NCI-H146 treated with DMSO at 0.1 percent for 48 hours (cell line): ENCODE results near the gene TYW3.
A peak's percentile ranks its signal among the peaks of the same experiment; 100 is the strongest.

ENCODE experiments used
- DNase-seq: peaks from one replicate; lab custom pipeline; 2025; ENCODE audit not compliant: unreplicated experiment; lab: John Stamatoyannopoulos, UW

The TYW3 gene

GRCh38 chr1:74732960-74733603, at the start of gene TYW3, which contains the start of gene CRYZ:
TSS of gene TYW3 (plus strand) at chr1:74733152. CDS start at chr1:74733245, 93 bp downstream.
TSS of gene CRYZ (minus strand) at chr1:74733050. CDS start at chr1:74724821, 8,229 bp downstream.
- DNase-seq: peak; percentile 91

DNA sequence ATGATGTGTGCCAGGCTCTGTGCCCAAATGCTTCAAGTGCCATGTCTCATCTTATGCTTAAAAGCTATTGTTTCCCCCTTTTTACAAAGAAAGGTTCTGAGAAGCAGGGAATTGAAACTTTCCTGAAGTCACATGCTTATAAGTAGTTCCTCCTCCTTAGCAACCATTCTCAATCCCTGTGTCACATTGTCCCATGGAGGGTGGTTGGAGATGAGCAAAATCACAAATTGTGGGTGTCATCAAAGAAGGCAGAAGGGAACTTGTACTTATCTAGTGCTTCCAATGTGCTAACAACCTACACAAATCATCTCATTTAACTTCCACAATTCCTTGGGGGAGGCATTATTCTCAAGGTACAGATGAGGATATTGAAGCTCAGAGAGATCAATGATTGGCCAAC, 49.3 kb upstream of the TYW3 start:
- DNase-seq: no peak

DNA sequence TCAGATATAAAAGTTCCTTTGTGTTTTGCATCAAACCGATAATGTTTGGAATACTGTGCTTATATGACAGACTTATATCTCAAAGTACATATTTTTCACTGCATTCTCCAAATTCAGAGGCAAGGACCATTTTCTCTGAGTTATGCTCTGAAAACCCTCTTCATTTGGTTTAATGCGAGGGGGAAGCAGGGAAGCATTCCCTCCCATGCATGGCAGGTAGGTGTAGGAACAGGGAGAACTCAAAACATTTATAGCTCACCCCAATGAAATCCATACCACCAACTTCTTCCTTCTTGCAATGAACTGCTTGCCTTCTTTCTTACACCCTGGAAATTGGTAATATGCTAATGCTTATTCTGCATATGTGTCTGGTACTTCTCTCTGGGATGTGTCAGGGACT, 48.7 kb upstream of the TYW3 start:
- no peak for DNase-seq

GRCh38 chr1:74686928-74687327, 46.0 kb upstream of the TYW3 start:
- DNase-seq: no peak

DNA sequence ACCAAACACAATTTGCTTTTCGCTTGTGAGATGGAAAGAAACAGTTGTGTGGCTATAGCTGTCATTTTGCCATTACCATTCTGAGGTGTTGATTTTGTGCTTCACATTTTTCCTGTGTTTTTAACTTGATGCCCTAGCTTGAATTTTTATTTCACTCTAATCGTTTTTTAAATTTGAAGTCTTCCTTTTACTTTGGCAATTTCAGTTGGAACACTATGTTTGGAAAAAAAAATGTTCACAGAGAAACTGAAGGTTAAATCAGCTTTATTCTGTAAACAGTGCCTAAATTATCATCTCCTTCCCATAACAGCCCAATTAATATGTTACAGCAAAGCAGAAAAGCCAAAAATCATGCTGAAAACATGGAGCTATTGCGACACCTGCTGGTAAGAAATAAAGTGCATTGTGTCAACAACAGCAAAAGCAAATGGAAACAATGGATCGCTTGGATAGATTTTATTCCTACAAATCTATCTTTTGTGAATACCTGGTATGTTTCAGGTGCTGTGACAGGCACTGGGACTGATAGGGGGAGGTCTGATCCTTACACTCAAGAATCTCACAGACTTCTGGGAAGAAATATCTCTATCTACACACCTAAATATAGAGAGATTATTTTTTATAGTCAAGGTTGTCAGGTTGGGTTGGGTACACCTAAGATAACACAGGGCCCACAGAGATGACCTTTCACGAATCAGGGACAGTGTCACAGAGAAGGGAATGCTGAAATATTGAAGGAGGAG, 43.2 kb upstream of the TYW3 start:
- peak; percentile 72 for DNase-seq

DNA sequence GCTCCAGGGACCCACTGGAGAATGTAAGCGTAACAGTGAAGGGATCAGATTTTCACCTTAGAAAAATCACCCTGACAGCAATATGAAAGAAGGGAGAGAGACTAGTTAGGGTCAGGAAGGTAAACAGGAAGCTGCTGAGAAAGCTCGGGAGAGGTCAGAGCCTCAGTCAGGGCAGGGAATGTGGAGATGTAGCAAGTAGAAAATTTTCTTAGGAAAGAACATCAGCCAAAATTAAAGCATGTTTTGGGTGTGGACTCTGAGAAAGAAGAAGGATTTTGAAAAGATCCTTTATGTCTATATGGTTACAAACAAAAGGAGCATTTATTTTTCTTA, 42.6 kb upstream of the TYW3 start:
- peak; percentile 62 for DNase-seq

DNA sequence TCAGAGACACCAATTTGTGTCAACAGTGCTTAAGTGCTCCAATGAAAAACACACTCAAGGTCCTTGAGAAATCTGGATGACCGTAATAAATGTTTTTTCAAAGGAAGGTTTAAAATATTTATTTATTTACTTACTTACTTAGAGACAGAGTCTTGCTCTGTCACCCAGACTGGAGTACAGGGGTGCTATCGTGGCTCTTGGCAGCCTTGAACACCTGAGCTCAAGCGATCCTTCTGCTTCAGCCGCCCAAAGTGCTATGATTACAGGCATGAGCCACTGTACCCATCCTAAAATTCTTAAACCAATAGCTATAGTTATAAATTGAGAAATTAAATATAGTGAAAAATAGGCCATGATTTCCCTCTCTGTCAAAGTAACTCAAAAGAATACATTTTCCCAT, 42.0 kb upstream of the TYW3 start:
- no peak for DNase-seq

GRCh38 chr1:74693473-74693872, 39.5 kb upstream of the TYW3 start:
- DNase-seq: no peak

- no peak for DNase-seq
These were observed 35.1 kb upstream of the TYW3 start for GRCh38 chr1:74697832-74698231.

DNA sequence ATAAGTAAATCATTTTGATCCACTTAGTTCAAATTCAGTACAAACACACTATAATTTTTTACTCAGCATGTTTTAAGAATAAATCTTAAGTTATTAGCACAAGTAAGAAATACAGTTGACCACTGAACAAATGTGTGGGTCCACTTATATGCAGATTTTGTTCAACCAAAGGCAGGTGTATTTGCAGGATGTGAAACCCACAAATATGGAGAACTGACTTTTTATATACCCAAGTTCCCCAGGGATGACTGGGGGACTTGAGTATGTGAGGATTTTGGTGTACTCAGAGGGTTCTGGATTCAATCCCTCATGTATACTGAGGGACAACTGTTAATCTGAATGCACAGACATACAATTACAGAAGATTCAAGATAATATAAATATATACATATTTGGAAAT, 33.6 kb upstream of the TYW3 start:
- no peak for DNase-seq

DNA sequence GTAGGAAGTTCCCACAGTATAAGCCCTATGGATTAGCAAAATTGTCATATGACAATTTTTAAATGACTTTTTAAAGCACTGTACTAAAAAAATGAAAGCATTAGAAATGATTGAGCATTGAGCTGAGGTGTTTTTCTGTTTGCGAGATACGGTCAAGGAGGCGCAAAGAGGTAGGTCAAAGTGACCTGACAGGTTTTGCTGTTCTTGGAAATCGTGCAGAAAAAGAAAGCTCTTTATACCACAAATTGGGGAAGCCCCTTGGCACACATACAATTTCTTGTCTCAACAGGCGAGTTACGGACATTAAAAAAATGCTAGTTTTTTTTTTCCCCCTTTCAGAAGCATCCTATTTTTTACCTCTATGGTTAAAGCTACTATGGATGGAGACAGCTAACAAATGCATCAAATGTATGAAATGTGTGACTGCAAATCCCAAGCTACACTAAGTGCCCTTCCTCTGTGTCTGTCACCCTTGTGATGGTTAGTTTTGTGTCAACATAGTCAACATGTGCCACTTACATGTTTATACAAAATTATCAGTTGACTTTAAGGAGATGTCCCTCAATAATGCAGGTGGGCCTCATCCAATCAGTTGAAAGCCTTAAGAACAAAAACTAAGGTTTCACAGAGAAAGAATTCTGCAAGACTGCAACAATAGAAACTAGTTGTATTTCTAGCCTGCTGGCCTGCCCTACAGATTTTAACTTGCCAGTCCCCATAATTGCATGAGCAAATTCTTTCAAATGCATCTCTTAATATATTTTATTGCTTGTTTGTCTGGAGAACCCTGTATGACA, 29.4 kb upstream of the TYW3 start:
- DNase-seq: no peak

DNA sequence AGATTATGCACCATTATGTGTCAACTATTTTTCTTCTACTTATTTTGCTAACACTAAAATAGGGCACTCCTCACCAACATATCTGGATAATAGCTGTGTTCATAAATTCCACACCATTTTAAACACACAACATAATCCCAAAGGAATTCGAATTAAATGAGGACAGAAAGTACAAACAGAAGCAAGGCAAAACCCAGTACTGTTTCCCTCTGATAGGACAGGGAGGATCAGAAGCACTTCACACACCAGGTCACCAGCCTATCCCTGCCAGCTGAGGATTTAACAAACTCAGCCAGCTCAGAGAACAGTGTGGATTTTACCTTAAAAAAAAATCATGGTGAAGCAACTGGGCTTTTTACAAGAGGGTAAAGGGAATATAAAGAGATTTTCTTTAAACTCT, 20.1 kb upstream of the TYW3 start:
- DNase-seq: no peak

DNA sequence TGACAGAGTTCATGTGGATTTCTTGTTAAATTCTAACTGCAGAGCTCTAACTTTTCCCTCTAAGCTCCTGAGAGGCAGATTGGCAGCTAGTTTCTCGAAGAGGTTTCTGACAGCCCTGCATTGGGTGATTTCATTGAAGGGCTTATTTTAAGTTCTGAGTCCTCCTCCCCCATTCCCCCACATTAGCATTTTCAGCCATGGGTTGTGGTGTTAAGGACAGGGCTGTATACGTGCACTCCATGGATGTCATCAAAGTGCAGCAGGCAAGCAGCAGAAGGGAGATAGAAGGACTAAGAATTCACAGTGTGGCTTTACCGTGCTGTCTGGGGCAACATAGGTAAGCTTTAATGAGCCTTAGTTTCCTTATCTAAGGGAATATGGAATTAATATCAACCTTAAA, 19.1 kb upstream of the TYW3 start:
- no peak for DNase-seq

DNA sequence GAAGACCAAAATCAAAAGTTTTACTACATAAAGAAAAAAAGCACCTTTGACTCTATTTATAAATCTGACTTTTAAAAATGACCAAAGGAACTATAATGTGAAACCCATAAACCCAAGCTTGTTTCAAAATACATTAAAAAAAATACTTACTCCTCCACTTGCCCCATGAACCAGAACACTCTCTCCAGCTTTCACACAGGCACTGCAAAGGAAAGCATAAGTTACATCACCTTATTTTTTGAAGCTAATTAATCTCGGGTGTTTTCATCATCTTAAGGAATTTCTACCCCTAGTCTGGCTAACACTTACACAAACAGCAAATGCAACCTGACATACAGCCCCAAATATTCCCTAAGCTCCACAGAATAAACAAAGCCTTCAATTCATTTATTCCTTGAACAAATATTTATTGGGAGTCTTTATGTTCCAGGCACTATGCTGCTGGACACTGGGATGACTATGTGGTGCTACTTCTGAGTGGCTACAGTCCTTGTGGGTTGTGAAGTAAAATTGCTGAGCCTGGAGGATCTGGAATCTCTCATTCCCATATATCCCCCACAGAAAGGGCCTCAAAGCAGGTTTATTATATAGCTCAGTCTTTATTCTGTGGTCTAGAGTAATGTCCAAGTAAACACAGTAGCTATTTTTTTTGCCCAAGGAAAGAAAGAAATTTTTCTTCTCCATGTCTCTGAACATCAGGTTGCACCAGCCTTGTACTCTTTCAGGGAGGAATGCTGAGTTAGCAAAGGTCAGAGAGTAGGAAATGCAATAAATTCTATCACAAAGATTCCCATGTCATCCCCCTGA, 18.3 kb upstream of the TYW3 start:
- DNase-seq: no peak

DNA sequence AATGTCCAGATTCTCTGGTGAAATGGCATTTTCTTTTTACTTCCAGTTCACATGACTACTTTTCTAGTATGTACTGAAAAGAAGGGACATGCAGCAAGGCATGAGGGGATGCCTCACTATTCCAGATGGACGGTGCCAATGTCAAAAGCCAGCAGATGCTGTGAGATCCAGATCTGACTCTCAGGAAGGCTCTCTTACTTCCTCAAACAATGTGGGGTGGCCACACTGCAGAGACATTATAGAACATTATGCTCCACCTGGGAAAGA, 17.8 kb upstream of the TYW3 start:
- no peak for DNase-seq

GRCh38 chr1:74715806-74716205, 17.1 kb upstream of the TYW3 start:
- DNase-seq: no peak

- DNase-seq: no peak
These were observed 16.1 kb upstream of the TYW3 start for GRCh38 chr1:74716822-74717221.

GRCh38 chr1:74717626-74718025, 15.3 kb upstream of the TYW3 start:
- no peak for DNase-seq

- DNase-seq: no peak
These were observed 6.9 kb upstream of the TYW3 start for GRCh38 chr1:74726063-74726462.

DNA sequence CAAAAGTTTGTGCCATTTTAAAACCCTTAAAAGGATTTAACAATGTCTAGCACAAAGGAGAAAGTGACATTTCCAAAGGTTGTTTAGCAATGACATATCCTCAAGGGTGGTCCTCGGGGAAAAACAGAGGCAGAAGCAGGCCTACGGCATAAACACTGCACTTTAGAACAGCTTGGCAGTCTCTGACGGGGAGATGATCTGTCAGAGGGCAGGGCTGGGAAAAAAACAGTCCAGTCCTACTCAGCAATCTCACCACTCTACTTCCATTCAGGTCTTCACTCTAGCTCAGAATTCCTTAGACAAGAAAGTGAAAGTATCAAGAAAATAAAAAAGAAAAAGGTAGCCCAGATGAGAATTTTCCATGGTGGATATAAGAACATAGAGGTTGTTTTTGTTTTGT, 4.2 kb upstream of the TYW3 start:
- no peak for DNase-seq

DNA sequence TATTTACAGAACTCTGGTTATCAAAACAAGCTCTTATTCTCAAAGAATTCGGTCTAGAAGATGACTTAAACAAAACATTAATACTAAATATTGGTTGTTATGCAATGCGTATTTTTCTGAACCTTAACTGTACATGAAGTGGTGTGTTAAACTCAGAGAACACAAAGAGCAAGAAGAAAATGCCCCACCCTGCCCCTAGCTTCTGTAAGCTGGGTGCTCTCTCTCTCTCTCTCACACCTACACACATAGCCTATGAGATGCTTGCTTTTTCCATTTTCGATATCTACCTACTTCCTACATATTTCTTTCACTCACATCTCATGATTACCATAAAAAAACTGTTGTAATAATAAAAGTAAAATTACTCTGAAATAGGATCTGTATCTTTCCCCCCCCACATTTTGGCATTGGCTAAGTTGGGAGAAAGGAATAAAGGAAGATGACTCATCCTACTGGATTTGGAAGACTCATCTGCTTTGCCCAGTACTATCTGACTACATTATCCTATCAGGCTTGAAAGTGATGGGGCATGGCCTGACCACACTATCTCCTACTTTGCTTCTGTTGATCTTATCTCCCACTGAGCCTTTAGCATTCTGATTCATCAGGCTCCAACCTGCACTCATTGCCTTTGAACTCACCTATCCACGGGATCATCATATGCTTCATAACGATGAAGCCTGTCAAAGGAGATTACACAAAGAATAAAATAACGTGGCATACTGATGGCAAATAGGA, 3.0 kb upstream of the TYW3 start:
- DNase-seq: peak; percentile 11
